ENCODE data around the gene TMUB2. TPM values are rescaled to one million over a fixed set of nuclear protein-coding genes. Genes with fewer than 3 reads are reported as not detected.

Gene TMUB2
- total RNA-seq, 1 donor from 2014 or later = 27.9 TPM

DNA sequence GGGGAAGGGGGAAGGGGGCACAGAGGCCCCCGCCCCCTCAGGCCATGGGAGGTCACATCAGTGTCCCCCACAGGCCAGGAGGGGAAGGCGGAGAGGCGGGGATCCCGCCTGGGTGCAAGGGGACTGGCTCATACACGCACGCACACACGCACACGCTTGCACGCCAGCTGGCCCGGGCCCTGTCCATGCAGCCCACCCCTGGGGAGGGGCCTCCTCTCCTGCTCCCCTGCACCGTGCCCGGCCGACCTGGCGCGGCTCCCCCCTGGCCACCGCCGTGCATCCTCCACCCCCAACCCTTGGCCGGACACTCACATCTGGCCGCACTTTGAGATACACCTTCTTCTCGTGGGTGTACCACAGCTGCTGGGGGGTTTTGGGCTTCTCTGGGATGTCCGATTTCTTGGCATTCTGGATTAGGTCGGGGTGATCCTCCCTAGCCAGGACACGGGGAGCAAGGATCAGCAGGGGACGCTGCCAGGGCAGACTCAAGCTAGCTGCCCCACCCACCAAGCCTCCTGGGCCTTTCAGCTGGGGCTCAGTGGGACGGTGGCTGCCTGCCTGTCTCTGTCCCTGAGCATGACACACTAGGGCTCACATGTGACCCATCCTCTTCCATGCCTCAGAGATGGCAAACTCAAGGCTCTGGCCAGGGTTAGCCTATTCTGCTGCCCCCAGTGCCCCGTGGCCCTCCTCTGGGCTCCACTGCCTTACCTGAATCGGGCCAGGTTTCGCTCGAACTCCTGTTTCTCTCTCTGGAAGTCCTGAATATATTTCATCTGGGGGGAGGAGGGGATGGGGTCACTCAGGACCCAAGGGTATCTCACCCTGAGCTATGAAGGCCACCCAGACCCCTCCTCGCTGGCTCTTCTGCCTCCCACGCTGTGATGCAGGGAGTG lies 26.0 kb downstream of the TMUB2 start:
- intact Hi-C loops (cut with DNase I) = loop anchor here (10.0 kb wide), 1 partner anchor 292 kb away; the partner anchor contains the start of gene GPATCH8
- Histone ChIP-seq H3K9me3 (no peaks in the 10 kb centered on the region), H3K36me3 (peaks cover 58 to 70% of the 10 kb centered on the region in 2 donors), H3K27me3 (no peaks in the 10 kb centered on the region), H3K4me3 (no peak overlapping the region), H3K27ac (no peak overlapping the region), H3K4me1 (peaks cover 13 to 17% of the 10 kb centered on the region in 2 donors)
- DNase-seq (ENCODE audit: low spot score in 2 of 2) = no peak
- TF ChIP-seq, protein P1, sequence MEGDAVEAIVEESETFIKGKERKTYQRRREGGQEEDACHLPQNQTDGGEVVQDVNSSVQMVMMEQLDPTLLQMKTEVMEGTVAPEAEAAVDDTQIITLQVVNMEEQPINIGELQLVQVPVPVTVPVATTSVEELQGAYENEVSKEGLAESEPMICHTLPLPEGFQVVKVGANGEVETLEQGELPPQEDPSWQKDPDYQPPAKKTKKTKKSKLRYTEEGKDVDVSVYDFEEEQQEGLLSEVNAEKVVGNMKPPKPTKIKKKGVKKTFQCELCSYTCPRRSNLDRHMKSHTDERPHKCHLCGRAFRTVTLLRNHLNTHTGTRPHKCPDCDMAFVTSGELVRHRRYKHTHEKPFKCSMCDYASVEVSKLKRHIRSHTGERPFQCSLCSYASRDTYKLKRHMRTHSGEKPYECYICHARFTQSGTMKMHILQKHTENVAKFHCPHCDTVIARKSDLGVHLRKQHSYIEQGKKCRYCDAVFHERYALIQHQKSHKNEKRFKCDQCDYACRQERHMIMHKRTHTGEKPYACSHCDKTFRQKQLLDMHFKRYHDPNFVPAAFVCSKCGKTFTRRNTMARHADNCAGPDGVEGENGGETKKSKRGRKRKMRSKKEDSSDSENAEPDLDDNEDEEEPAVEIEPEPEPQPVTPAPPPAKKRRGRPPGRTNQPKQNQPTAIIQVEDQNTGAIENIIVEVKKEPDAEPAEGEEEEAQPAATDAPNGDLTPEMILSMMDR (IDR thresholded peaks at IDR 0.05) = no peak

DNA sequence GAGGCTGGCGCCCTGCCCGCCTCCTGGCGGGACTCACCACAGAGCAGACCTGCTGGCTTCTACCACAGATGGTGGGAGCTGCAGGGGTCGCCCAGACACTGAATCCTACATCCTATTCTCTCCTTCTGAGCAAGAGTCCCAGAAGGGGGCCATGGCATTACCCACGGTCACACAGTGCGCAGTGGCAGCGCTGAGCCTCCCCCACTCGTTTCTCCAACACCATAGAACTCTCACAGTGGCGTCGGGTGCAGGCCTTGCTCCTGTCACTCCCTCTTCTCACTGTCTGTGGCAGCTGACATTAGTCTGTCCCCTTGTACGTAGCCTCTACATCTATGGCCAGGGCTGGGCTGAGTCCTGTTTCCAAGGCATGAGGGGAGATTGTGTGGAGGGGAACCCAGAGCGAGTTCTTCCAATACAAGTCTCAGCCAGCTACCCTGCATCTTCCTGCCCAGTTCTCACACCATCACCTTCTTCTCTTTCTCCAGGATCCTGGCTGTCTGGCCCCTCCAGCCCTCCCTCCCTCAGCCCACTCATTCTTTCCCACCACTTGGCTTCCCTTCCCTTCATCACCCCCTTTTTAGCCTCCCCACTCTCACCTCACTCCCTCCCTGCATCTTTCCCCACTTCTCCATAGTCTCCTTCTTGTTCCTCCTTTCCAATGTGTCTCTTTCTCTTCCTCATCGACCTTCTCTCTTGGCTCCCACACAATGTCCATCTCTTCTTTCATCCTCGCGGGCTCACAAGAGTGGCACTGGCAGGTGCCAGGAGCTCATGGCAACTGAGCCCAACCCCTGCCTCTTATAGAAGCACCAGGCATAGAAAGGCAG lies 26.8 kb downstream of the TMUB2 start:
- Histone ChIP-seq H3K4me1 (peaks cover 18 to 20% of the 10 kb centered on the region in 2 donors), H3K4me3 (no peak overlapping the region), H3K27ac (no peak overlapping the region), H3K9me3 (no peaks in the 10 kb centered on the region), H3K27me3 (no peaks in the 10 kb centered on the region), H3K36me3 (peaks cover 52 to 61% of the 10 kb centered on the region in 2 donors)
- TF ChIP-seq, protein P1 (IDR thresholded peaks at IDR 0.05) = no peak
- DNase-seq (ENCODE audit: low spot score in 2 of 2) = no peak
- intact Hi-C loops (cut with DNase I) = loop anchor here (10.0 kb wide), 1 partner anchor 291 kb away; the partner anchor contains the start of gene GPATCH8

DNA sequence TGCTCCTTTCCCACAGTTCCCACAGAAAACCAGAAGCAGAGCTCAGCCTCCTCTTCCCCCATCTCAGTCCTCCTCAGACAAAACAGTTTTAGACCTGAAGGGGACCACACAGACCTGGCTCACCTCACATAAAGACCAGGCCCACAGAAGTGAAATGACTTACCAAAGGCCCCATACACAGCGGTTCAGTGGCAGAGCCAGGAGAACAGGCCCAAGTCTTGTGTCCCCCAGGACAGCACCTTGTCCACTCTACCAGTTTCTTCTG lies 27.4 kb downstream of the TMUB2 start:
- Histone ChIP-seq H3K36me3 (peaks cover 47 to 56% of the 10 kb centered on the region in 2 donors), H3K4me1 (peaks cover 18 to 20% of the 10 kb centered on the region in 2 donors)
- intact Hi-C loops (cut with DNase I) = loop anchor here (10.0 kb wide), 1 partner anchor 291 kb away; the partner anchor contains the start of gene GPATCH8

DNA sequence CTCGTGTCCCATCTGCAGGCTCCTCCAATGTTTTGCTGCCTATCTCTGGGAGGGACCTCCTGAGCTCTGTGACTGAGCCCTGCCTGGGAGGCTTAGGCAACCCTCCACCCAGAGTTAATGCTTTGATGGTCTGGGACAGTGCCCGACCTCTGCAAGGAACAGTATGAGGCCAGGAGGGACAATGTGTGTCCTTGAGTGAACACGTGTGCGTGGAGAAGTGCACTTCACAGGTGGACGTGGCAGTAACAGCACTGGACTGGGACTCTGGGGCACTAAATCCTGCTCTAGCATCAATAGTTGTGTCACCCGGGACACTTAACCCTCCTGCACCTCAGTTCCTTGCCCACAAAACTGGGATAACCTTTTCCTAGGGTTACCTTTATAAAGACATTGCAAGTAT lies 28.1 kb downstream of the TMUB2 start:
- Histone ChIP-seq H3K9me3 (no peaks in the 10 kb centered on the region), H3K4me3 (no peak overlapping the region), H3K36me3 (peaks cover 40 to 49% of the 10 kb centered on the region in 2 donors), H3K27me3 (no peaks in the 10 kb centered on the region), H3K4me1 (peaks cover 18 to 20% of the 10 kb centered on the region in 2 donors), H3K27ac (no peak overlapping the region)
- DNase-seq (ENCODE audit: low spot score in 2 of 2) = no peak
- TF ChIP-seq, protein P1 (IDR thresholded peaks at IDR 0.05) = no peak
- intact Hi-C loops (cut with DNase I) = loop anchor here (10.0 kb wide), 1 partner anchor 290 kb away; the partner anchor contains the start of gene GPATCH8

More for the DNA sequence above, 27.4 kb downstream of the TMUB2 start:
- Histone ChIP-seq H3K4me3 (no peak overlapping the region), H3K27me3 (no peaks in the 10 kb centered on the region), H3K27ac (no peak overlapping the region), H3K9me3 (no peaks in the 10 kb centered on the region)
- TF ChIP-seq, protein P1 (IDR thresholded peaks at IDR 0.05) = no peak
- no peak for DNase-seq (ENCODE audit: low spot score in 2 of 2)

DNA sequence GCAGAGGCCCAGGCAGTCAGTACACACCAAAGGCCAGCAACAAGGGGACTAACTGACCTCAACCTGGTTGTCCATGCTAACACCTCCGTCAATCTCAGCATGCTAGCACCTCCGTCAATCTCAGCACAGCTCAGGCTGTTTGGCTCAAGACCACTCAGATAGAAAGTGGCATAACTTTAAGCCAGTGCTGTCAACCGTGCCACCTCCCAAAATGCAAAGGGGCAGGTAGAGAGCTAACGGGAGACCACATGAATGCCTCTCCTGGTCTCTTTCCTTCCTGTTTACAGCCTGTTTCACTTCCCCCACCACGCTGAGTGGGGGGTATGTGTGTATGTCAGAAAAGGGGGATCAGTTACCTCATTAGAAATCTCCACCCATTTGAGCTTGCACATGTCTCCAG lies 29.4 kb downstream of the TMUB2 start:
- TF ChIP-seq, protein P1 (IDR thresholded peaks at IDR 0.05) = no peak
- Histone ChIP-seq H3K4me1 (peaks cover 10 to 18% of the 10 kb centered on the region in 2 donors), H3K27me3 (no peaks in the 10 kb centered on the region), H3K27ac (no peak overlapping the region), H3K36me3 (peaks cover 32 to 41% of the 10 kb centered on the region in 2 donors), H3K9me3 (no peaks in the 10 kb centered on the region), H3K4me3 (no peak overlapping the region)
- intact Hi-C loops (cut with DNase I) = loop anchor here (10.0 kb wide), 1 partner anchor 289 kb away; the partner anchor contains the start of gene GPATCH8
- DNase-seq (ENCODE audit: low spot score in 2 of 2) = no peak
